ENCODE measurements around the gene TRAFD1.

DNA sequence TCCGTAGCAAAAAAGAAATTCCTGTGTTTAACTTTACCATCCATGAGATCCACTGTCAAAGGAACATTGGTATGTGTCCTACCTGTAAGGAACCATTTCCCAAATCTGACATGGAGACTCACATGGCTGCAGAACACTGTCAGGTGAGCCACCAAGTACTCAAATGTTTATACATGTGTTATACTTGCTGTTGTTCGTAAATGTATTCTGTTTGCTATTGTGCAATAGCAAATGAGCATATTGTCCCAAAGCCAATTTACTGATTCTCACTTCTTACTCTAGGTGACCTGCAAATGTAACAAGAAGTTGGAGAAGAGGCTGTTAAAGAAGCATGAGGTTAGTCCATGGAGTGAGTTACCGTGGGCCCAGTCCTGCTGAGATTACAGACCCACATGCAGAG, 9.4 kb downstream of the TRAFD1 start:
- no peak for TF ChIP-seq ETV5 (CRISPR knock-in tag; IDR thresholded peaks at IDR 0.05; ENCODE audit: low read depth)
- no peak for TF ChIP-seq POLR2A (conservative IDR thresholded peaks at IDR 0.05)
- no peak for TF ChIP-seq PRMT5 (CRISPR knock-in tag; IDR thresholded peaks at IDR 0.05)
- TF ChIP-seq, protein P1, sequence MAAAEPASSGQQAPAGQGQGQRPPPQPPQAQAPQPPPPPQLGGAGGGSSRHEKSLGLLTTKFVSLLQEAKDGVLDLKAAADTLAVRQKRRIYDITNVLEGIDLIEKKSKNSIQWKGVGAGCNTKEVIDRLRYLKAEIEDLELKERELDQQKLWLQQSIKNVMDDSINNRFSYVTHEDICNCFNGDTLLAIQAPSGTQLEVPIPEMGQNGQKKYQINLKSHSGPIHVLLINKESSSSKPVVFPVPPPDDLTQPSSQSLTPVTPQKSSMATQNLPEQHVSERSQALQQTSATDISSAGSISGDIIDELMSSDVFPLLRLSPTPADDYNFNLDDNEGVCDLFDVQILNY (CRISPR knock-in tag; IDR thresholded peaks at IDR 0.05), result no peak
- no peak for TF ChIP-seq ZKSCAN8 (CRISPR knock-in tag; IDR thresholded peaks at IDR 0.05)
- TF ChIP-seq SLC30A9 (CRISPR knock-in tag; IDR thresholded peaks at IDR 0.05), result no peak
- TF ChIP-seq, protein P2, sequence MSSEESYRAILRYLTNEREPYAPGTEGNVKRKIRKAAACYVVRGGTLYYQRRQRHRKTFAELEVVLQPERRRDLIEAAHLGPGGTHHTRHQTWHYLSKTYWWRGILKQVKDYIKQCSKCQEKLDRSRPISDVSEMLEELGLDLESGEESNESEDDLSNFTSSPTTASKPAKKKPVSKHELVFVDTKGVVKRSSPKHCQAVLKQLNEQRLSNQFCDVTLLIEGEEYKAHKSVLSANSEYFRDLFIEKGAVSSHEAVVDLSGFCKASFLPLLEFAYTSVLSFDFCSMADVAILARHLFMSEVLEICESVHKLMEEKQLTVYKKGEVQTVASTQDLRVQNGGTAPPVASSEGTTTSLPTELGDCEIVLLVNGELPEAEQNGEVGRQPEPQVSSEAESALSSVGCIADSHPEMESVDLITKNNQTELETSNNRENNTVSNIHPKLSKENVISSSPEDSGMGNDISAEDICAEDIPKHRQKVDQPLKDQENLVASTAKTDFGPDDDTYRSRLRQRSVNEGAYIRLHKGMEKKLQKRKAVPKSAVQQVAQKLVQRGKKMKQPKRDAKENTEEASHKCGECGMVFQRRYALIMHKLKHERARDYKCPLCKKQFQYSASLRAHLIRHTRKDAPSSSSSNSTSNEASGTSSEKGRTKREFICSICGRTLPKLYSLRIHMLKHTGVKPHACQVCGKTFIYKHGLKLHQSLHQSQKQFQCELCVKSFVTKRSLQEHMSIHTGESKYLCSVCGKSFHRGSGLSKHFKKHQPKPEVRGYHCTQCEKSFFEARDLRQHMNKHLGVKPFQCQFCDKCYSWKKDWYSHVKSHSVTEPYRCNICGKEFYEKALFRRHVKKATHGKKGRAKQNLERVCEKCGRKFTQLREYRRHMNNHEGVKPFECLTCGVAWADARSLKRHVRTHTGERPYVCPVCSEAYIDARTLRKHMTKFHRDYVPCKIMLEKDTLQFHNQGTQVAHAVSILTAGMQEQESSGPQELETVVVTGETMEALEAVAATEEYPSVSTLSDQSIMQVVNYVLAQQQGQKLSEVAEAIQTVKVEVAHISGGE (CRISPR knock-in tag; IDR thresholded peaks at IDR 0.05), result no peak
- no peak for TF ChIP-seq TAF7 (tag; IDR thresholded peaks at IDR 0.05)
- TF ChIP-seq ZNF232 (CRISPR knock-in tag; IDR thresholded peaks at IDR 0.05), result no peak
- TF ChIP-seq, protein P3, sequence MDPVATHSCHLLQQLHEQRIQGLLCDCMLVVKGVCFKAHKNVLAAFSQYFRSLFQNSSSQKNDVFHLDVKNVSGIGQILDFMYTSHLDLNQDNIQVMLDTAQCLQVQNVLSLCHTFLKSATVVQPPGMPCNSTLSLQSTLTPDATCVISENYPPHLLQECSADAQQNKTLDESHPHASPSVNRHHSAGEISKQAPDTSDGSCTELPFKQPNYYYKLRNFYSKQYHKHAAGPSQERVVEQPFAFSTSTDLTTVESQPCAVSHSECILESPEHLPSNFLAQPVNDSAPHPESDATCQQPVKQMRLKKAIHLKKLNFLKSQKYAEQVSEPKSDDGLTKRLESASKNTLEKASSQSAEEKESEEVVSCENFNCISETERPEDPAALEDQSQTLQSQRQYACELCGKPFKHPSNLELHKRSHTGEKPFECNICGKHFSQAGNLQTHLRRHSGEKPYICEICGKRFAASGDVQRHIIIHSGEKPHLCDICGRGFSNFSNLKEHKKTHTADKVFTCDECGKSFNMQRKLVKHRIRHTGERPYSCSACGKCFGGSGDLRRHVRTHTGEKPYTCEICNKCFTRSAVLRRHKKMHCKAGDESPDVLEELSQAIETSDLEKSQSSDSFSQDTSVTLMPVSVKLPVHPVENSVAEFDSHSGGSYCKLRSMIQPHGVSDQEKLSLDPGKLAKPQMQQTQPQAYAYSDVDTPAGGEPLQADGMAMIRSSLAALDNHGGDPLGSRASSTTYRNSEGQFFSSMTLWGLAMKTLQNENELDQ (CRISPR knock-in tag; IDR thresholded peaks at IDR 0.05; ENCODE audit: borderline replicate concordance), result no peak
- TF ChIP-seq TEAD4 (IDR thresholded peaks at IDR 0.05; ENCODE audit: low read length), result no peak
- TF ChIP-seq TEAD4 (CRISPR knock-in tag; IDR thresholded peaks at IDR 0.05; ENCODE audit: borderline replicate concordance), result no peak
- TF ChIP-seq CCAR2 (IDR thresholded peaks at IDR 0.05; ENCODE audit: low read depth, low read length), result no peak
